GM12874 (cell line): ENCODE results near the gene CYP3A7.

Experiments
- TF ChIP-seq, protein P1 (sequence below): IDR thresholded peaks from 2 replicates; pipeline ENCODE4 v1.5.1; 2011; ENCODE audit warnings: low read depth, mild to moderate bottlenecking, control low read depth, low read length, moderate library complexity; ENCODE audit not compliant: insufficient read depth

The CYP3A7 gene

DNA sequence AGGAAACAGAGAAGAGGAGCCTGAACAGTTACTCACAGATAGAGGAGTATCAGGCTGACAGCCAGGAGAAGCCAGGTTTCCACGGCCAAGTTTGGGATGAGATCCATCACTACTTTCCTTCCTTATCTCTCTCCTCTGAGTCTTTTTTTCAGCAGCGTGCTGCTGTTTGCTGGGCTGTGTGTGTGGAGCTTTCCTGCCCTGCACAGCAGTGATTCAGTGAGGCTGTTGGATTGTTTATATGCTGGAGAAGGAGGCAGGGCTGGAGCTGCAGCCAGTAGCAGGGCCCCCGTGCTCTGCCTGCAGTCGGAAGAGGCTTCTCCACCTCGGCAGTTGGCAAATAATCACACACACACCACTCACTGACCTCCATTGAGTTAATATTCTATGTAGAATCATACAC lies at the start of gene CYP3A7:
TSS of gene CYP3A7 (minus strand) at position 210 of the 400 bp plus-strand sequence. CDS start at position 107, 103 bp downstream.
- TF ChIP-seq, protein P1, sequence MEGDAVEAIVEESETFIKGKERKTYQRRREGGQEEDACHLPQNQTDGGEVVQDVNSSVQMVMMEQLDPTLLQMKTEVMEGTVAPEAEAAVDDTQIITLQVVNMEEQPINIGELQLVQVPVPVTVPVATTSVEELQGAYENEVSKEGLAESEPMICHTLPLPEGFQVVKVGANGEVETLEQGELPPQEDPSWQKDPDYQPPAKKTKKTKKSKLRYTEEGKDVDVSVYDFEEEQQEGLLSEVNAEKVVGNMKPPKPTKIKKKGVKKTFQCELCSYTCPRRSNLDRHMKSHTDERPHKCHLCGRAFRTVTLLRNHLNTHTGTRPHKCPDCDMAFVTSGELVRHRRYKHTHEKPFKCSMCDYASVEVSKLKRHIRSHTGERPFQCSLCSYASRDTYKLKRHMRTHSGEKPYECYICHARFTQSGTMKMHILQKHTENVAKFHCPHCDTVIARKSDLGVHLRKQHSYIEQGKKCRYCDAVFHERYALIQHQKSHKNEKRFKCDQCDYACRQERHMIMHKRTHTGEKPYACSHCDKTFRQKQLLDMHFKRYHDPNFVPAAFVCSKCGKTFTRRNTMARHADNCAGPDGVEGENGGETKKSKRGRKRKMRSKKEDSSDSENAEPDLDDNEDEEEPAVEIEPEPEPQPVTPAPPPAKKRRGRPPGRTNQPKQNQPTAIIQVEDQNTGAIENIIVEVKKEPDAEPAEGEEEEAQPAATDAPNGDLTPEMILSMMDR: no peak

DNA sequence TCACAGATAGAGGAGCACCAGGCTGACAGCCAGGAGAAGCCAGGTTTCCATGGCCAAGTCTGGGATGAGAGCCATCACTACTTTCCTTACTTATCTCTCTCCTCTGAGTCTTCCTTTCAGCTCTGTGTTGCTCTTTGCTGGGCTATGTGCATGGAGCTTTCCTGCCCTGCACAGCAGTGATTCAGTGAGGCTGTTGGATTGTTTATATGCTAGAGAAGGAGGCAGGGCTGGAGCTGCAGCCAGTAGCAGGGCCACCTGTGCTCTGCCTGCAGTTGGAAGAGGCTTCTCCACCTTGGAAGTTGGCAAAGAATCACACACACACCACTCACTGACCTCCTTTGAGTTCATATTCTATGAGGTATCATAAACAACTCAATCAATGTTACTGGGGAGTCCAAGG lies 49.0 kb upstream of the CYP3A7 start, which contains the start of gene CYP3A4:
TSS of gene CYP3A4 (minus strand) at position 178 of the 400 bp plus-strand sequence. CDS start at position 75, 103 bp downstream.
- TF ChIP-seq, protein P1: no peak

GRCh38 chr7:99782012-99782953 lies 47.3 kb upstream of the CYP3A7 start:
- TF ChIP-seq, protein P1: no peak

DNA sequence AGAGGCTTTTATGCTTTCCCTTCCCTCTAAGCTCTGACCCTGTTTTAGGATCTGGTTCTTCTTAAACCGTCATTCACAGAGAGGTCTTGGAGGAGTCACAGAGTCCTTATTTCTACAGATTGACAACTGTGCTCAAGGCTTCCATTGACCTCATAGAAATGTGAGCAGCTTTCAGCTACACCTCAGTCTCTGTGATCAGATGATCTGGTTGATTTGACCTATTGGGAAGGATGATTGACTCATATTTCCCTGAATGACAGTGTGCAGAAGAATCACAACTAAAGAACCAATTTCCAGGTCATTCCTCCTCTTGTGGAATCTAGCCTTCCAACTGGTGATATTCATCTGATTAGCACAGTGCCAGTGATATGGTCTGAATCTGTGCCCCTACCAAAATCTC lies 45.6 kb upstream of the CYP3A7 start:
- TF ChIP-seq, protein P1: no peak

- TF ChIP-seq, protein P1: no peak
Measured at GRCh38 chr7:99779949-99780348, 45.0 kb upstream of the CYP3A7 start.

- TF ChIP-seq, protein P1: no peak
Measured at GRCh38 chr7:99778880-99779279, 43.9 kb upstream of the CYP3A7 start.

GRCh38 chr7:99772565-99772964 lies 37.6 kb upstream of the CYP3A7 start:
- TF ChIP-seq, protein P1: no peak
